ENCODE results near the gene SPDYE2. TPM values are rescaled to one million over a fixed set of nuclear protein-coding genes. Genes with fewer than 3 reads are reported as not detected.
A peak's percentile ranks its signal among the peaks of the same experiment; 100 is the strongest.
"Not testable (repeated sequence)": the region's sequence is repeated elsewhere in the genome, so short reads cannot be mapped to it uniquely, and the experiment has no call there.

Gene SPDYE2
- total and polyA plus RNA-seq, 2 of the 13 experiments (the other 11 are each of a cell fraction or from before 2014, with no cell fraction given): not detected

DNA sequence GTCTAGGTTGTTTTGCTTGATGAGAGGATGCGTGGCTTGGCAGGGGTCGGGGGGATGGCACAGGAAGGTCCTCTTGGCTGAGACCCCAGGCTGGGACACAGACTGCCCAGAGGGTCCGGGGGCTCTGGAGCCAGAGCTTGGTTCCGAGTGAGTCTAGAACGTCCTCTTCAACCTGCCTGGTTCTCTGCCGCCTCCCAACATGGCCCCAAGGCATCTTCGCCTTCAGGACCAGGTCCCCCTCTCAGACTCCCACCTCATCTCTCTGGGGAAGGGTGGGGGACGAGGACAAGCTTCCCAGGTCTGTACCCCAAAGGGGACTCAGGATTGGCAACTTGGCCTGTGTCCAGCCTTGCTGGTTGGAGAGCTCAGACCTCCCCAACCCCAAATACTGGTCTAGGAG lies 8.9 kb upstream of the SPDYE2 start:
- intact Hi-C loops (cut with micrococcal nuclease; ENCODE audit: unreplicated experiment); CTCF ChIA-PET (ENCODE audit: low intra/inter-chr PET ratio, low total read pairs); in situ Hi-C loops (cut with HindIII; ENCODE audit: extremely low pct_ligation_motif_present, low pct_unique_long_range_greater_than_20kb); BruUV-seq (replicated peaks); H3K27me3 ChIP-seq (ENCODE audit: control insufficient read depth in 1 of 2, insufficient read depth in 2 of 2, low read length in 2 of 2); H3K79me2 ChIP-seq (ENCODE audit: insufficient read depth, low read length); H3K36me3 ChIP-seq (replicated peaks in 1 of 2; ENCODE audit: control insufficient read depth in 1 of 2, insufficient read depth in 2 of 2, low read length in 2 of 2); POLR2A ChIA-PET; H3K9ac ChIP-seq (ENCODE audit: insufficient read depth, low read depth, low read length); FAIRE-seq; H3K27ac ChIP-seq (ENCODE audit: extremely low read length, insufficient read depth, low read length); H3K9me3 ChIP-seq (ENCODE audit: low read length); H3K4me1 ChIP-seq (ENCODE audit: insufficient read depth, low read length); H3K4me3 ChIP-seq (replicated peaks in 1 of 3; ENCODE audit: insufficient read depth in 1 of 3, low read depth in 2 of 3, low read length in 3 of 3); H2AFZ ChIP-seq (ENCODE audit: low read length); ATAC-seq; DNase-seq (ENCODE audit: low spot score); H3K4me2 ChIP-seq (ENCODE audit: low read depth, low read length); H4K20me1 ChIP-seq (ENCODE audit: insufficient read depth, low read length): not testable (repeated sequence)
- 100% methylated on average over 1 of the region's 8 CpGs for WGBS (ENCODE audit: low lambda C conversion rate)

- H3K27me3 ChIP-seq (ENCODE audit: control insufficient read depth in 1 of 2, insufficient read depth in 2 of 2, low read length in 2 of 2); H2AFZ ChIP-seq (ENCODE audit: low read length); CTCF ChIA-PET (ENCODE audit: low intra/inter-chr PET ratio, low total read pairs); H3K4me3 ChIP-seq (replicated peaks in 1 of 3; ENCODE audit: insufficient read depth in 1 of 3, low read depth in 2 of 3, low read length in 3 of 3); H3K4me1 ChIP-seq (ENCODE audit: insufficient read depth, low read length); H3K36me3 ChIP-seq (replicated peaks in 1 of 2; ENCODE audit: control insufficient read depth in 1 of 2, insufficient read depth in 2 of 2, low read length in 2 of 2); DNase-seq (ENCODE audit: low spot score); BruUV-seq (replicated peaks); POLR2A ChIA-PET; H3K9ac ChIP-seq (ENCODE audit: insufficient read depth, low read depth, low read length); H3K9me3 ChIP-seq (ENCODE audit: low read length); ATAC-seq; H3K27ac ChIP-seq (ENCODE audit: extremely low read length, insufficient read depth, low read length); H3K4me2 ChIP-seq (ENCODE audit: low read depth, low read length); intact Hi-C loops (cut with micrococcal nuclease; ENCODE audit: unreplicated experiment); in situ Hi-C loops (cut with HindIII; ENCODE audit: extremely low pct_ligation_motif_present, low pct_unique_long_range_greater_than_20kb); H3K79me2 ChIP-seq (ENCODE audit: insufficient read depth, low read length); FAIRE-seq; H4K20me1 ChIP-seq (ENCODE audit: insufficient read depth, low read length): not testable (repeated sequence)
- 92% methylated on average over 10 of the region's 11 CpGs for WGBS (ENCODE audit: low lambda C conversion rate)
Observed at GRCh38 chr7:102542771-102543170, 8.3 kb upstream of the SPDYE2 start.

- H3K79me2 ChIP-seq (ENCODE audit: insufficient read depth, low read length); H3K27ac ChIP-seq (ENCODE audit: extremely low read length, insufficient read depth, low read length); in situ Hi-C loops (cut with HindIII; ENCODE audit: extremely low pct_ligation_motif_present, low pct_unique_long_range_greater_than_20kb); H2AFZ ChIP-seq (ENCODE audit: low read length); ATAC-seq; FAIRE-seq; H3K27me3 ChIP-seq (ENCODE audit: control insufficient read depth in 1 of 2, insufficient read depth in 2 of 2, low read length in 2 of 2); H3K9ac ChIP-seq (ENCODE audit: insufficient read depth, low read depth, low read length); H3K4me1 ChIP-seq (ENCODE audit: insufficient read depth, low read length); intact Hi-C loops (cut with micrococcal nuclease; ENCODE audit: unreplicated experiment); H4K20me1 ChIP-seq (ENCODE audit: insufficient read depth, low read length); DNase-seq (ENCODE audit: low spot score); CTCF ChIA-PET (ENCODE audit: low intra/inter-chr PET ratio, low total read pairs); H3K4me3 ChIP-seq (replicated peaks in 1 of 3; ENCODE audit: insufficient read depth in 1 of 3, low read depth in 2 of 3, low read length in 3 of 3); POLR2A ChIA-PET; H3K4me2 ChIP-seq (ENCODE audit: low read depth, low read length); H3K36me3 ChIP-seq (replicated peaks in 1 of 2; ENCODE audit: control insufficient read depth in 1 of 2, insufficient read depth in 2 of 2, low read length in 2 of 2); H3K9me3 ChIP-seq (ENCODE audit: low read length): not testable (repeated sequence)
- BruUV-seq (replicated peaks): TSS peak; percentile 36
- no CpG with 5 or more reads among the region's 8 CpGs for WGBS (ENCODE audit: low lambda C conversion rate)
Observed at GRCh38 chr7:102543596-102543995, 7.4 kb upstream of the SPDYE2 start, which contains the start of gene UPK3BL2. Gene UPK3BL2, minus strand, starts transcription at chr7:102543696. Its CDS starts 60 bp downstream, at chr7:102543636.

GRCh38 chr7:102544372-102544771 lies 6.7 kb upstream of the SPDYE2 start:
- intact Hi-C loops (cut with micrococcal nuclease; ENCODE audit: unreplicated experiment); H3K4me3 ChIP-seq (replicated peaks in 1 of 3; ENCODE audit: insufficient read depth in 1 of 3, low read depth in 2 of 3, low read length in 3 of 3); H3K27ac ChIP-seq (ENCODE audit: extremely low read length, insufficient read depth, low read length); BruUV-seq (replicated peaks); H2AFZ ChIP-seq (ENCODE audit: low read length); H3K9me3 ChIP-seq (ENCODE audit: low read length); CTCF ChIA-PET (ENCODE audit: low intra/inter-chr PET ratio, low total read pairs); ATAC-seq; in situ Hi-C loops (cut with HindIII; ENCODE audit: extremely low pct_ligation_motif_present, low pct_unique_long_range_greater_than_20kb); H3K27me3 ChIP-seq (ENCODE audit: control insufficient read depth in 1 of 2, insufficient read depth in 2 of 2, low read length in 2 of 2); H3K36me3 ChIP-seq (replicated peaks in 1 of 2; ENCODE audit: control insufficient read depth in 1 of 2, insufficient read depth in 2 of 2, low read length in 2 of 2); H3K79me2 ChIP-seq (ENCODE audit: insufficient read depth, low read length); H3K9ac ChIP-seq (ENCODE audit: insufficient read depth, low read depth, low read length); FAIRE-seq; H3K4me2 ChIP-seq (ENCODE audit: low read depth, low read length); H4K20me1 ChIP-seq (ENCODE audit: insufficient read depth, low read length); POLR2A ChIA-PET; H3K4me1 ChIP-seq (ENCODE audit: insufficient read depth, low read length); DNase-seq (ENCODE audit: low spot score): not testable (repeated sequence)
- WGBS (ENCODE audit: low lambda C conversion rate): 100% methylated on average over 1 of the region's 1 CpG
